Vagina (tissue), 2 donors: ENCODE data around the gene EXOC3. TPM values are rescaled to one million over a fixed set of nuclear protein-coding genes. Genes with fewer than 3 reads are reported as not detected.

Source experiments
- DNase-seq, 2 donors: peaks; one replicate each; pipeline ENCODE4 v3.0.0-alpha.2; 2017; ENCODE audit errors: extremely low spot score in 2 of 2
- H3K27ac ChIP-seq: fragments of 200-600 bp; sonication (generic); one replicate; pipeline ENCODE4 v1.5.1; 2019
- H3K27me3 ChIP-seq: fragments of 200-600 bp; sonication (generic); one replicate; pipeline ENCODE4 v1.5.1; 2019
- H3K36me3 ChIP-seq, 2 donors: fragments of 200-600 bp; sonication (generic); one replicate each; pipeline ENCODE4 v1.5.1; 2017 to 2019
- H3K4me1 ChIP-seq: fragments of 200-600 bp; sonication (generic); one replicate; pipeline ENCODE4 v1.5.1; 2019
- H3K4me3 ChIP-seq, 2 donors: fragments of 200-600 bp; sonication (generic); 1 replicate in 1 of 2; 2 replicates in 1 of 2; pipeline ENCODE4 v1.5.1; 2016 to 2019
- H3K9me3 ChIP-seq: fragments of 200-600 bp; sonication (generic); one replicate; pipeline ENCODE4 v1.5.1; 2019
- CTCF ChIP-seq, 3 experiments: fragments of 450-650 bp in 2 of 3; fragments of 200-600 bp in 1 of 3; sonication (generic) in 1 of 3; IDR thresholded peaks; one replicate each; pipeline ENCODE4 v1.5.1; 2017 to 2019; ENCODE audit warnings: antibody characterized with exemption in 3 of 3, mild to moderate bottlenecking in 2 of 3, moderate library complexity in 2 of 3
- POLR2A ChIP-seq, 2 donors: fragments of 450-650 bp; IDR thresholded peaks; one replicate each; pipeline ENCODE4 v1.6.1; 2017; ENCODE audit warnings: antibody characterized with exemption in 2 of 2, mild to moderate bottlenecking in 2 of 2, moderate library complexity in 2 of 2
- POLR2AphosphoS5 ChIP-seq, 2 donors: sonication (generic); formaldehyde crosslinking; IDR thresholded peaks; one replicate each; pipeline ENCODE4 v1.9.0; 2017; ENCODE audit warnings: antibody characterized with exemption in 2 of 2, mild to moderate bottlenecking in 2 of 2, low read depth in 1 of 2; ENCODE audit not compliant: insufficient read depth in 1 of 2
- intact Hi-C: fragments of 100-400 bp; cut with DNase I; formaldehyde crosslinking; loops from one replicate; pipeline ENCODE4 v1.15.1; 2023
- total RNA-seq: library from RNA; depleted of rRNA; stranded (reverse); fragments of >200 nt; gene quantifications from one replicate; pipeline ENCODE4 v1.2.3, GENCODE V29; 2016

The EXOC3 gene
- total RNA-seq, 1 donor from 2014 or later: 67.5 TPM

GRCh38 chr5:493758-494157 is 50.8 kb downstream of the EXOC3 start:
- H3K9me3 ChIP-seq: no peaks in the 10 kb centered on the region

DNA sequence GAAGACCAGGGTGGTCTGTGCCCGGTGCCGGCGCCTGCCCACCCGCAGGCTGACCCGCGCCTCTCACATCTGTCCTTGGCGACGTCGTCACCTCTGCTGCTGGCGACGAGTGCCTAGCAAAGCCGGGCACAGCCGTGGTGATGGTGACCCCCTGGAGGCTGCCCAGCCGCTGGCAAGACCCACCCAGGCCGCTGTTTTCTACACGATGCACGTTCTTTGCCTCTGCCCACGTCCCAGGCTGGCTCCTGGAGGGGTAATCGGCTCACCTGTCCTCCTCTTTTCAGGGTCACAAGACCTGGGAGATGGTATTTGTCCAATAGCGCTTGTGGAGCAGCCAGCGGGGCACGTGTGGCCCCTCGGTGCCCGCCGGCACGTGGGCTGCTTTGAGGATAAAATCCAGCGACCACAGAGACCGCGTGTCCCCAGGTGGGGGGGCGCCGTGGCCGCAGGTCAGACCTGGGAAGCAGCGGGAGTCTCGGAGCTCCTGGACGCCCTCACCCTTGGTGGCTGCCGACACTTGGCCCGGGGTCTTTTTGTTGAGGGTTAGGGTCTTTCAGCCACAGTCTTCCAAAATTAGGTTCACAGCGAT is 51.8 kb downstream of the EXOC3 start:
- no peak overlapping the region for H3K27ac ChIP-seq
- H3K9me3 ChIP-seq: no peaks in the 10 kb centered on the region
- intact Hi-C loops: no loop called here
- no peak overlapping the region for H3K4me3 ChIP-seq
- H3K27me3 ChIP-seq: no peaks in the 10 kb centered on the region
- H3K36me3 ChIP-seq: no peaks in the 10 kb centered on the region
- TF ChIP-seq POLR2A (IDR thresholded peaks at IDR 0.05) (no peak), CTCF (IDR thresholded peaks at IDR 0.05) (no peak), POLR2AphosphoS5 (IDR thresholded peaks at IDR 0.05; ENCODE audit: insufficient read depth in 1 of 2, low read depth in 1 of 2) (no peak)
- DNase-seq: no peak
- H3K4me1 ChIP-seq: no peaks in the 10 kb centered on the region

More at GRCh38 chr5:493758-494157, 50.8 kb downstream of the EXOC3 start:
- H3K27me3 ChIP-seq: no peaks in the 10 kb centered on the region
- no peaks in the 10 kb centered on the region for H3K4me1 ChIP-seq
- intact Hi-C loops: no loop called here
- DNase-seq: no peak
- H3K36me3 ChIP-seq: no peaks in the 10 kb centered on the region
- no peak overlapping the region for H3K4me3 ChIP-seq
- no peak overlapping the region for H3K27ac ChIP-seq
- TF ChIP-seq POLR2A (IDR thresholded peaks at IDR 0.05): no peak
- no peak for TF ChIP-seq POLR2AphosphoS5 (IDR thresholded peaks at IDR 0.05; ENCODE audit: insufficient read depth in 1 of 2, low read depth in 1 of 2)
- TF ChIP-seq CTCF (IDR thresholded peaks at IDR 0.05): no peak

DNA sequence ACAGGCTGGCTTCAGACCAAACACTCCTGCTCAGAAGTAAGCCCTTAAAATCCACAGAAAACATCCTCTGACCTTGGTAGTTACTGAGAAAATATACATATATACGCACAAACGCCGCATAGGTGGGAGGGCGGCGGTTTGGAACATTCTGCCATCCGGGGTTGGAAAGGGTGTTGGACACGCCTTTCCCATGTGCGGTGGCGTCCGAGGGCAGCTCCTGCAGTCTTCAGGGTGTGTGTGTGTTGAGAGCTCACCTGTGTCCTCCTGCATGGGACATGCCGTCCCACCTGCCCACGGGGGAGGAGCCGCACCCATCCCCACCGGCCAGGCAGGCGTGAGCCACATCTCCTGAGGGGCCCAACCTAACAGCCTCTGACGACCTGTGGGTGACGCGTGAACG is 53.1 kb downstream of the EXOC3 start:
- Histone ChIP-seq H3K36me3 (no peaks in the 10 kb centered on the region), H3K4me1 (no peaks in the 10 kb centered on the region), H3K4me3 (no peak overlapping the region), H3K9me3 (no peaks in the 10 kb centered on the region), H3K27ac (no peak overlapping the region), H3K27me3 (no peaks in the 10 kb centered on the region)
- intact Hi-C loops: no loop called here
- no peak for DNase-seq
- TF ChIP-seq POLR2A (IDR thresholded peaks at IDR 0.05): no peak
- no peak for TF ChIP-seq CTCF (IDR thresholded peaks at IDR 0.05)
- no peak for TF ChIP-seq POLR2AphosphoS5 (IDR thresholded peaks at IDR 0.05; ENCODE audit: insufficient read depth in 1 of 2, low read depth in 1 of 2)

DNA sequence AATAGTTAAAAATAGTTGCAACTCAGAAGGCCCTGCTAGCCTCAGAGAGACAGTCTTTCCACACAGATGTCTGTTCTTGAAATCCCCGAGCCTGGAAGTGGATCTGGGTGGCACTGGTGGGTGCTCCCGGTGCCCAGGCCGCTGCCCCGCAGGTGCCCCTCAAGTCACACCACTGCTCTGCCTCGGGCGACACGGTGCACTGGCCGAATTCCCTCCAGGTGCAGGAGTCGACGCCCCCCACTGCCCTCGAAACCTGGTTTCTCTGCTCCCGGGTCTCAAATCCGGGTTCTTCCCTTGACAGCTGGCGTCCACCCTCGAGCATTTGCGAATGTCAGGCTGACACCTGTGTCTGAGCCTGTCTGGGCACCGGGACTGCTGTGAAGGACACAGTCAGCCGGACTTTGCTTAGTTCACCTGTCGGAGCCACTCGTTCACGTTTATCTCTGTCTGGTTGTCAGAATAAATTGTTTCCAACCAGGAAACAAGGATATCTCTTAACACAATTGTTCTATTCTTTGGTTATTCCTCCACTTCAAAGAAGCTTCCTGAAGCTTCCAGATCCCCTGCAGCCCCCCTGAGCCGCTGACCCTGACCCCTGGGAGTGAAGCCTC is 54.2 kb downstream of the EXOC3 start:
- DNase-seq: no peak
- Histone ChIP-seq H3K27me3 (no peaks in the 10 kb centered on the region), H3K36me3 (no peaks in the 10 kb centered on the region), H3K27ac (no peak overlapping the region), H3K4me3 (no peak overlapping the region), H3K4me1 (peaks cover 11% of the 10 kb centered on the region), H3K9me3 (no peaks in the 10 kb centered on the region)
- TF ChIP-seq CTCF (IDR thresholded peaks at IDR 0.05): no peak
- TF ChIP-seq POLR2A (IDR thresholded peaks at IDR 0.05): no peak
- TF ChIP-seq POLR2AphosphoS5 (IDR thresholded peaks at IDR 0.05; ENCODE audit: insufficient read depth in 1 of 2, low read depth in 1 of 2): no peak
- intact Hi-C loops: no loop called here

DNA sequence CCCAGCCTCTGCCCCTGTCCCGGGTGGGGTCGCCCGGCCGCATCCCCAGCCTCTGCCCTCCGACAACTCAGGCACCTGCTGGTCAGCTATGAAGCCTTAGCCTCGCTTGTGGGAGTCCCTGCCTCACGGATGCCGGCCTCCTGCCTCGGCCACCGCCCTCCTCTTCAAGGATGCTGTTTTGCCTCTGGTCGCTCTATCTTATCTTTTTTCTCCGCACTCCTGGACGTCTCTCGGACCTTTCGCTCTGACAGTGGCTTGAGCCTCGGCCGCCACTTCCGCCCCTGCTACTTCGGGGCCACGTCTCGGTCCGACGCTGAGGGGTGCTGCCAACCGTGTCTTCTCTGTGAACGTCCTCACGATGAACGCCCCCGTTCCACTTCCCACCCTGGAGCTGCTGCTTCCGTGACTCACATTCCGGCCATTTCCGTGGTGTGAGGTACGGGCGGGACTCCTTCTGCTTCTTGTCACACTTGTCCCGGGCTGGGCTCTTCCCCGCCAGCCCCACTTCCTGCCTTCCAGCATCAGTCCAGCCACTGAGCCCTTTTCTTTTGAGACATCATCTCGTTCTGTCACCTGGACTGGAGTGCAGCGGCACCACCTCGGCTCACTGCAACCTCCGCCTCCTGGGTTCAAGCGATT is 55.0 kb downstream of the EXOC3 start:
- H3K27me3 ChIP-seq: no peaks in the 10 kb centered on the region
- peaks cover 11% of the 10 kb centered on the region for H3K4me1 ChIP-seq
- no peaks in the 10 kb centered on the region for H3K36me3 ChIP-seq
- no peak for TF ChIP-seq CTCF (IDR thresholded peaks at IDR 0.05)
- TF ChIP-seq POLR2AphosphoS5 (IDR thresholded peaks at IDR 0.05; ENCODE audit: insufficient read depth in 1 of 2, low read depth in 1 of 2): no peak
- no peak for TF ChIP-seq POLR2A (IDR thresholded peaks at IDR 0.05)
- no peak overlapping the region for H3K27ac ChIP-seq
- DNase-seq: no peak
- intact Hi-C loops: no loop called here
- H3K9me3 ChIP-seq: no peaks in the 10 kb centered on the region
- H3K4me3 ChIP-seq: no peak overlapping the region
